Naive thymus-derived CD4-positive, alpha-beta T cell (primary cell): ENCODE data around the gene VAMP5. TPM values are rescaled to one million over a fixed set of nuclear protein-coding genes. Genes with fewer than 3 reads are reported as not detected.
"Not testable (repeated sequence)": the region's sequence is repeated elsewhere in the genome, so short reads cannot be mapped to it uniquely, and the experiment has no call there.

Experiments used
- ATAC-seq: fragments of 150-1000 bp; cut with Tn5 transposase; 2 replicates; pipeline ENCODE4 v1.10.0; 2021; ENCODE audit warnings: mild to moderate bottlenecking, moderate library complexity
- CTCF ChIA-PET: fragments of 350-600 bp; sonication (Branson Sonifier 250); formaldehyde crosslinking; loops from one replicate; lab custom pipeline; 2021; ENCODE audit warnings: antibody characterized with exemption; lab: Charles Lee
- POLR2A ChIA-PET: fragments of 350-600 bp; sonication (Branson Sonifier 250); formaldehyde crosslinking; loops from one replicate; lab custom pipeline; 2021; ENCODE audit warnings: antibody characterized with exemption, inconsistent platforms; lab: Charles Lee
- DNase-seq, 9 donors: peaks; one replicate each; pipeline versions ENCODE4 v3.0.0 to v3.0.0-alpha.2; 2020 to 2022; ENCODE audit warnings: mixed read lengths in 1 of 9
- H3K27ac ChIP-seq: one replicate; pipeline ENCODE4 v1.7.0; 2013; ENCODE audit warnings: mild to moderate bottlenecking, low read depth, low read length, moderate library complexity
- H3K27me3 ChIP-seq, 2 donors: one replicate each; pipeline ENCODE4 v1.7.0; 2013; ENCODE audit warnings: low read length in 2 of 2, mild to moderate bottlenecking in 2 of 2, moderate library complexity in 2 of 2; ENCODE audit not compliant: control insufficient read depth in 2 of 2, insufficient read depth in 2 of 2
- H3K36me3 ChIP-seq, 3 experiments: 1 replicate in 2 of 3; 2 replicates in 1 of 3; pipeline ENCODE4 v1.7.0; 2013; ENCODE audit warnings: low read length in 3 of 3, mild to moderate bottlenecking in 3 of 3, moderate library complexity in 1 of 3; ENCODE audit not compliant: insufficient read depth in 3 of 3, control insufficient read depth in 2 of 3
- H3K4me1 ChIP-seq, 2 donors: one replicate each; pipeline ENCODE4 v1.7.0; 2013; ENCODE audit warnings: low read length in 2 of 2, mild to moderate bottlenecking in 2 of 2, moderate library complexity in 1 of 2; ENCODE audit not compliant: control insufficient read depth in 2 of 2, insufficient read depth in 2 of 2
- H3K4me3 ChIP-seq: 2 replicates; pipeline ENCODE4 v1.7.0; 2013; ENCODE audit warnings: mild to moderate bottlenecking, low read length
- H3K9me3 ChIP-seq, 3 experiments: 1 replicate in 2 of 3; 2 replicates in 1 of 3; pipeline ENCODE4 v1.7.0; 2013; ENCODE audit warnings: low read length in 3 of 3; ENCODE audit not compliant: control insufficient read depth in 2 of 3
- H3K27ac Mint-ChIP-seq, 9 donors: one replicate each; pipeline ENCODE4 v1.8.0; 2020 to 2022; ENCODE audit warnings: mixed read lengths in 9 of 9, mild to moderate bottlenecking in 8 of 9, moderate library complexity in 5 of 9, inconsistent platforms in 2 of 9
- H3K27me3 Mint-ChIP-seq, 5 donors: one replicate each; pipeline ENCODE4 v1.8.0; 2021 to 2022; ENCODE audit warnings: mixed read lengths in 5 of 5, mild to moderate bottlenecking in 1 of 5
- H3K36me3 Mint-ChIP-seq, 5 donors: one replicate each; pipeline ENCODE4 v1.8.0; 2020 to 2022; ENCODE audit warnings: mixed read lengths in 5 of 5, mild to moderate bottlenecking in 3 of 5, inconsistent platforms in 1 of 5
- H3K4me1 Mint-ChIP-seq, 7 donors: one replicate each; pipeline ENCODE4 v1.8.0; 2020 to 2022; ENCODE audit warnings: mixed read lengths in 7 of 7, mild to moderate bottlenecking in 3 of 7, inconsistent platforms in 1 of 7
- H3K4me3 Mint-ChIP-seq, 10 donors: one replicate each; pipeline ENCODE4 v1.8.0; 2020 to 2022; ENCODE audit warnings: mild to moderate bottlenecking in 10 of 10, mixed read lengths in 10 of 10, moderate library complexity in 6 of 10, inconsistent platforms in 2 of 10
- H3K9me3 Mint-ChIP-seq, 11 donors: one replicate each; pipeline ENCODE4 v1.8.0; 2020 to 2022; ENCODE audit warnings: mixed read lengths in 11 of 11, mild to moderate bottlenecking in 4 of 11, inconsistent platforms in 1 of 11, moderate library complexity in 1 of 11
- intact Hi-C, 2 donors: fragments of 100-400 bp; cut with micrococcal nuclease; formaldehyde crosslinking; loops; one replicate each; pipeline ENCODE4 v1.15.1; 2023
- polyA plus RNA-seq, 2 donors: library from polyadenylated mRNA; unstranded; fragments of 300-500 nt; fragmentation: Illumina TruSeq; gene quantifications; one replicate each; pipeline ENCODE4 v1.2.3, GENCODE V29; 2021
- total RNA-seq, 6 experiments: library from RNA in 5 of 6; stranded (reverse) in 5 of 6; gene quantifications; 1 replicate in 5 of 6; 2 replicates in 1 of 6; pipeline ENCODE4 v1.2.3 and lab custom pipeline; 2021 to 2026

VAMP5 gene
- total and polyA plus RNA-seq, 7 experiments from 2014 or later = 25.6 to 121 (median 37.0) TPM

GRCh38 chr2:85544254-85544691 is 40.0 kb upstream of the VAMP5 start:
- H3K4me3 Mint-ChIP-seq, H3K27me3 Mint-ChIP-seq, H3K27me3 ChIP-seq, H3K9me3 ChIP-seq, H3K9me3 Mint-ChIP-seq, H3K4me3 ChIP-seq, intact Hi-C loops, DNase-seq, H3K27ac ChIP-seq, ATAC-seq: not testable (repeated sequence)
- CTCF ChIA-PET = interaction anchor here (1.6 kb wide), 1 partner anchor 8 kb away, joined by 4 read pairs; no protein-coding TSS in a partner anchor
- Mint-ChIP-seq H3K27ac (peak overlapping the region in 3 of 9 donors; percentile 3 to 48 (median 21)), H3K4me1 (peaks cover 8 to 45% (median 37%) of the 10 kb centered on the region in 7 donors), H3K36me3 (peaks cover 21 to 44% (median 24%) of the 10 kb centered on the region in 5 donors)
- POLR2A ChIA-PET = interaction anchor here (0.9 kb wide), 2 partner anchors 51 to 107 kb away, joined by 4 to 5 read pairs; partner anchors contain the start of gene RNF181
- Histone ChIP-seq H3K36me3 (peaks cover 17 to 45% (median 21%) of the 10 kb centered on the region in 3 experiments), H3K4me1 (peaks cover 10 to 17% of the 10 kb centered on the region in 2 donors)

GRCh38 chr2:85544915-85545779 is 39.1 kb upstream of the VAMP5 start:
- Mint-ChIP-seq H3K4me1 (peaks cover 8 to 44% (median 32%) of the 10 kb centered on the region in 7 donors), H3K36me3 (peaks cover 21 to 39% (median 30%) of the 10 kb centered on the region in 5 donors)
- H3K27ac ChIP-seq, H3K9me3 Mint-ChIP-seq, H3K9me3 ChIP-seq, H3K27ac Mint-ChIP-seq, H3K27me3 ChIP-seq, H3K27me3 Mint-ChIP-seq, H3K4me3 ChIP-seq, H3K4me3 Mint-ChIP-seq, intact Hi-C loops, ATAC-seq, DNase-seq: not testable (repeated sequence)
- POLR2A ChIA-PET = interaction anchor here (0.9 to 2.1 kb wide), 6 partner anchors 11 to 126 kb away, joined by 3 to 6 read pairs (median 4); partner anchors contain the start of gene SH2D6
- CTCF ChIA-PET = interaction anchor here (1.0 to 1.5 kb wide), 2 partner anchors 125 to 152 kb away, joined by 3 to 4 read pairs; no protein-coding TSS in a partner anchor
- peaks cover 17 to 51% (median 25%) of the 10 kb centered on the region in 3 experiments for H3K36me3 ChIP-seq
- peaks cover 10 to 12% of the 10 kb centered on the region in 2 donors for H3K4me1 ChIP-seq

GRCh38 chr2:85545780-85546240 is 38.4 kb upstream of the VAMP5 start:
- H3K27me3 ChIP-seq = no peaks in the 10 kb centered on the region
- H3K27ac Mint-ChIP-seq = no peak overlapping the region
- H3K9me3 Mint-ChIP-seq = no peaks in the 10 kb centered on the region
- H3K4me3 Mint-ChIP-seq = no peak overlapping the region
- no peak overlapping the region for H3K27ac ChIP-seq
- DNase-seq (no peak), ATAC-seq (no peak)
- no peak overlapping the region for H3K4me3 ChIP-seq
- CTCF ChIA-PET = interaction anchor here (1.0 to 1.5 kb wide), 2 partner anchors 126 to 152 kb away, joined by 3 to 4 read pairs; no protein-coding TSS in a partner anchor
- peaks cover 21 to 38% (median 32%) of the 10 kb centered on the region in 5 donors for H3K36me3 Mint-ChIP-seq
- peaks cover 6 to 7% of the 10 kb centered on the region in 2 donors for H3K4me1 ChIP-seq
- H3K9me3 ChIP-seq = no peaks in the 10 kb centered on the region
- intact Hi-C loops = no loop called here
- H3K4me1 Mint-ChIP-seq = peaks cover 3 to 37% (median 25%) of the 10 kb centered on the region in 7 donors
- peaks cover 19 to 58% (median 25%) of the 10 kb centered on the region in 3 experiments for H3K36me3 ChIP-seq
- POLR2A ChIA-PET = interaction anchor here (0.9 to 2.1 kb wide), 5 partner anchors 11 to 127 kb away, joined by 3 to 6 read pairs (median 4); partner anchors contain the start of gene SH2D6
- H3K27me3 Mint-ChIP-seq = no peaks in the 10 kb centered on the region

GRCh38 chr2:85547089-85547858 is 37.0 kb upstream of the VAMP5 start:
- ATAC-seq = no peak
- Histone ChIP-seq H3K27ac (no peak overlapping the region), H3K27me3 (no peaks in the 10 kb centered on the region), H3K4me3 (no peak overlapping the region), H3K9me3 (no peaks in the 10 kb centered on the region), H3K36me3 (peaks cover 13 to 56% (median 16%) of the 10 kb centered on the region in 3 experiments), H3K4me1 (no peaks in the 10 kb centered on the region)
- Mint-ChIP-seq H3K9me3 (no peaks in the 10 kb centered on the region), H3K36me3 (peaks cover 15 to 39% (median 29%) of the 10 kb centered on the region in 5 donors), H3K4me3 (no peak overlapping the region), H3K27ac (peak overlapping the region in 7 of 9 donors; percentile 1 to 82 (median 59)), H3K4me1 (peaks cover 2 to 26% (median 16%) of the 10 kb centered on the region in 7 donors), H3K27me3 (no peaks in the 10 kb centered on the region)
- intact Hi-C loops = no loop called here
- CTCF ChIA-PET = no interaction called here
- no peak for DNase-seq
- POLR2A ChIA-PET = interaction anchor here (2.1 to 5.9 kb wide), 2 partner anchors 7 to 128 kb away, joined by 6 to 70 read pairs; partner anchors contain the start of genes MAT2A and SH2D6

GRCh38 chr2:85547859-85548607 is 36.2 kb upstream of the VAMP5 start:
- Mint-ChIP-seq H3K4me1 (peaks cover 0 to 21% (median 12%) of the 10 kb centered on the region in 7 donors), H3K9me3 (no peaks in the 10 kb centered on the region), H3K27me3 (no peaks in the 10 kb centered on the region), H3K27ac (peak overlapping the region in 6 of 9 donors; percentile 1 to 45 (median 25)), H3K4me3 (no peak overlapping the region), H3K36me3 (peaks cover 8 to 32% (median 21%) of the 10 kb centered on the region in 5 donors)
- Histone ChIP-seq H3K4me1 (no peaks in the 10 kb centered on the region), H3K36me3 (peaks cover 9 to 54% (median 12%) of the 10 kb centered on the region in 3 experiments), H3K4me3 (no peak overlapping the region), H3K9me3 (no peaks in the 10 kb centered on the region), H3K27me3 (no peaks in the 10 kb centered on the region), H3K27ac (no peak overlapping the region)
- CTCF ChIA-PET = interaction anchor here (0.9 to 4.9 kb wide), 3 partner anchors 110 to 157 kb away, joined by 3 to 163 read pairs (median 7); partner anchors contain the start of gene SH2D6
- no peak for DNase-seq
- ATAC-seq = no peak
- intact Hi-C loops = no loop called here
- POLR2A ChIA-PET = interaction anchor here (1.0 to 5.9 kb wide), 2 partner anchors 8 to 137 kb away, joined by 3 to 70 read pairs; partner anchors contain the start of gene MAT2A
